ENCODE results near the gene SLC25A44. TPM values are rescaled to one million over a fixed set of nuclear protein-coding genes. Genes with fewer than 3 reads are reported as not detected.

Gene SLC25A44
- total and polyA plus RNA-seq, 2 donors = 8.8 to 10.7 TPM

GRCh38 chr1:156247460-156248322 lies 53.8 kb downstream of the SLC25A44 start, which contains the start of gene PAQR6:
TSS of gene PAQR6 (minus strand) at chr1:156248056. CDS start at chr1:156246731, 1,325 bp downstream.
- Histone ChIP-seq H3K9me3 (ENCODE audit: control insufficient read depth in 2 of 2, insufficient read depth in 1 of 2, low read length in 1 of 2) (no peaks in the 10 kb centered on the region), H3K27me3 (ENCODE audit: control insufficient read depth in 2 of 2, insufficient read depth in 1 of 2, low read length in 1 of 2) (peaks cover 5 to 25% of the 10 kb centered on the region in 2 donors), H3K36me3 (ENCODE audit: control insufficient read depth in 2 of 2, insufficient read depth in 2 of 2, low read length in 1 of 2) (peaks cover 42 to 43% of the 10 kb centered on the region in 2 donors), H3K4me1 (ENCODE audit: control insufficient read depth in 2 of 2, insufficient read depth in 2 of 2, low read length in 2 of 2) (peaks cover 6 to 31% of the 10 kb centered on the region in 2 donors), H3K27ac (ENCODE audit: low read depth in 1 of 2, low read length in 1 of 2) (no peak within 1 kb of the TSS), H3K4me3 (ENCODE audit: low read length in 2 of 2) (no peak within 1 kb of the TSS)
- DNase-seq (ENCODE audit: low read depth in 6 of 9, low spot score in 9 of 9) = no peak
- 91% methylated on average over 16 of the region's 16 CpGs for WGBS

DNA sequence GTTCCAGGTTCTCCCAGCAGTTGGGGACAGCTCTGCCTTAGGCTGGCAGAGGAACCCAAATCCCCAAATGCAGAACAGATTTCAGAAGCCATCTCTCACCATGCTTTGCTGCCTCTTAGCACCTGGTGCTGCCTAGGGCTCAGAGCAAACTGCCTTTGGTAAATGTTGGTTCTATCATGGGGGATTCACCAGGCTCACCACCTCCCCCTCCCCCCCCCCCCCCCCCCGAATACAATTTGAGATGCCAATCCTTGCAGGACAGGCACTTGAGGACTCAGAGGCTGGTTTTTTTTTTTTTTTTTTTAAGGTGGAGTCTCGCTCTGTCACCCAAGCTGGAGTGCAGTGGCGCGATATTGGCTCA lies 54.4 kb downstream of the SLC25A44 start:
- H3K36me3 ChIP-seq (ENCODE audit: control insufficient read depth in 2 of 2, insufficient read depth in 2 of 2, low read length in 1 of 2) = peaks cover 48 to 49% of the 10 kb centered on the region in 2 donors
- peaks cover 6 to 31% of the 10 kb centered on the region in 2 donors for H3K4me1 ChIP-seq (ENCODE audit: control insufficient read depth in 2 of 2, insufficient read depth in 2 of 2, low read length in 2 of 2)
- no peak overlapping the region for H3K27ac ChIP-seq (ENCODE audit: low read depth in 1 of 2, low read length in 1 of 2)

GRCh38 chr1:156249593-156249992 lies 55.7 kb downstream of the SLC25A44 start:
- Histone ChIP-seq H3K4me1 (ENCODE audit: control insufficient read depth in 2 of 2, insufficient read depth in 2 of 2, low read length in 2 of 2) (peaks cover 6 to 31% of the 10 kb centered on the region in 2 donors), H3K4me3 (ENCODE audit: low read length in 2 of 2) (no peak overlapping the region), H3K27ac (ENCODE audit: low read depth in 1 of 2, low read length in 1 of 2) (no peak overlapping the region), H3K27me3 (ENCODE audit: control insufficient read depth in 2 of 2, insufficient read depth in 1 of 2, low read length in 1 of 2) (peaks cover 5 to 23% of the 10 kb centered on the region in 2 donors), H3K9me3 (ENCODE audit: control insufficient read depth in 2 of 2, insufficient read depth in 1 of 2, low read length in 1 of 2) (no peaks in the 10 kb centered on the region), H3K36me3 (ENCODE audit: control insufficient read depth in 2 of 2, insufficient read depth in 2 of 2, low read length in 1 of 2) (peaks cover 57 to 60% of the 10 kb centered on the region in 2 donors)
- 95% methylated on average over 5 of the region's 5 CpGs for whole genome bisulfite sequencing
- DNase-seq (ENCODE audit: low read depth in 6 of 9, low spot score in 9 of 9) = no peak

More for the DNA sequence above, 54.4 kb downstream of the SLC25A44 start:
- DNase-seq (ENCODE audit: low read depth in 6 of 9, low spot score in 9 of 9) = no peak
- no peaks in the 10 kb centered on the region for H3K9me3 ChIP-seq (ENCODE audit: control insufficient read depth in 2 of 2, insufficient read depth in 1 of 2, low read length in 1 of 2)
- H3K27me3 ChIP-seq (ENCODE audit: control insufficient read depth in 2 of 2, insufficient read depth in 1 of 2, low read length in 1 of 2) = peaks cover 5 to 25% of the 10 kb centered on the region in 2 donors
- H3K4me3 ChIP-seq (ENCODE audit: low read length in 2 of 2) = no peak overlapping the region
- WGBS = 90% methylated on average over 4 of the region's 4 CpGs

DNA sequence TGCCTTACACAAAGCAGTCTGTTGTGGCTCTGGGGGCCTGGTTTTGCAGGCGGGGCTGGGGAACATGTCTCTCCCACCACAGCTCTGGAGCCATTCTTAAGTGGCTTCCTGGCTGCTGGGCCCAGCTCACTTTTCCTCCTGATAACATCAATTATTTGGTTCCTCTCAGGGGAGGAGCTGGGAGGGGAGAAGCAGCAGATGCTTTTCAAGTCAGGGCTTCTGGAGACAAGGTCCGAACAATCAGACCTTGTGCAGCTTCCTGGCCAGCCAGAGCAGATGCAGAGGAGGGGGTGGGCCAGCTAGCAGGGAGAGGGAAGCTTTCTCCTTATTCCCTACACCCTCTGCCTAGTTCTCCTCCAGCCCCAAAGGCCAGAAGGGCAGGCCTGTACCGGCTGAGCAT lies 57.6 kb downstream of the SLC25A44 start:
- WGBS = 34% methylated on average over 3 of the region's 3 CpGs
- peak in 1 of 9 donors; percentile 9 for DNase-seq (ENCODE audit: low read depth in 6 of 9, low spot score in 9 of 9)
- peaks cover 66 to 77% of the 10 kb centered on the region in 2 donors for H3K36me3 ChIP-seq (ENCODE audit: control insufficient read depth in 2 of 2, insufficient read depth in 2 of 2, low read length in 1 of 2)
- no peaks in the 10 kb centered on the region for H3K9me3 ChIP-seq (ENCODE audit: control insufficient read depth in 2 of 2, insufficient read depth in 1 of 2, low read length in 1 of 2)
- peaks cover 0 to 4% of the 10 kb centered on the region in 2 donors for H3K27me3 ChIP-seq (ENCODE audit: control insufficient read depth in 2 of 2, insufficient read depth in 1 of 2, low read length in 1 of 2)
- no peak overlapping the region for H3K4me3 ChIP-seq (ENCODE audit: low read length in 2 of 2)
- no peak overlapping the region for H3K27ac ChIP-seq (ENCODE audit: low read depth in 1 of 2, low read length in 1 of 2)
- peaks cover 0 to 15% of the 10 kb centered on the region in 2 donors for H3K4me1 ChIP-seq (ENCODE audit: control insufficient read depth in 2 of 2, insufficient read depth in 2 of 2, low read length in 2 of 2)

- Histone ChIP-seq H3K27me3 (ENCODE audit: control insufficient read depth in 2 of 2, insufficient read depth in 1 of 2, low read length in 1 of 2) (no peaks in the 10 kb centered on the region), H3K36me3 (ENCODE audit: control insufficient read depth in 2 of 2, insufficient read depth in 2 of 2, low read length in 1 of 2) (peaks cover 79 to 91% of the 10 kb centered on the region in 2 donors), H3K27ac (ENCODE audit: low read depth in 1 of 2, low read length in 1 of 2) (no peak overlapping the region), H3K9me3 (ENCODE audit: control insufficient read depth in 2 of 2, insufficient read depth in 1 of 2, low read length in 1 of 2) (no peaks in the 10 kb centered on the region), H3K4me3 (ENCODE audit: low read length in 2 of 2) (no peak overlapping the region), H3K4me1 (ENCODE audit: control insufficient read depth in 2 of 2, insufficient read depth in 2 of 2, low read length in 2 of 2) (peaks cover 0 to 21% of the 10 kb centered on the region in 2 donors)
- no peak for DNase-seq (ENCODE audit: low read depth in 6 of 9, low spot score in 9 of 9)
- WGBS = 98% methylated on average over 3 of the region's 3 CpGs
These were observed 59.7 kb downstream of the SLC25A44 start for GRCh38 chr1:156253634-156254033.

DNA sequence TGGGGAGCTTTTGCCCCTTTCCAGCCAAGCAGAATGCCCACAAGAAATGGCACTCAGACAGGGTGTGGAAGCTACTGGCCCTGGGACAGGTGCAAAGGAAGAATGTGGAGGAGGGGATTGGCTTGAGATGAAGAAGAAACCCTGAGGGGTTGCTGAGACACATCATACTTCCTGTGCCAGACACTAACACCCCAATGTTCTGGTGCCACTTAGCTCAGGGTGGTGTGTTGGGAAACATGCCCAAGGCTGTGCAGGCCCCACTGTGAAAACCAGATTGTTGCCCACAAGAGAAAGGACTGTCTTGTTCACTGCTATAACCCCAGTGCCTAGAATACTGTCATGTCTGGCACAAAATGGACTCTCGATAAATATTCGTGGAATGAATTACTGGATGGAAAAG lies 63.8 kb downstream of the SLC25A44 start:
- 89% methylated on average over 2 of the region's 2 CpGs for WGBS
- H3K27ac ChIP-seq (ENCODE audit: low read depth in 1 of 2, low read length in 1 of 2) = peak overlapping the region in 1 of 2 donors; percentile 7
- peaks cover 77 to 88% of the 10 kb centered on the region in 2 donors for H3K36me3 ChIP-seq (ENCODE audit: control insufficient read depth in 2 of 2, insufficient read depth in 2 of 2, low read length in 1 of 2)
- no peaks in the 10 kb centered on the region for H3K9me3 ChIP-seq (ENCODE audit: control insufficient read depth in 2 of 2, insufficient read depth in 1 of 2, low read length in 1 of 2)
- H3K4me3 ChIP-seq (ENCODE audit: low read length in 2 of 2) = no peak overlapping the region
- H3K4me1 ChIP-seq (ENCODE audit: control insufficient read depth in 2 of 2, insufficient read depth in 2 of 2, low read length in 2 of 2) = peaks cover 0 to 6% of the 10 kb centered on the region in 2 donors
- H3K27me3 ChIP-seq (ENCODE audit: control insufficient read depth in 2 of 2, insufficient read depth in 1 of 2, low read length in 1 of 2) = no peaks in the 10 kb centered on the region
- no peak for DNase-seq (ENCODE audit: low read depth in 6 of 9, low spot score in 9 of 9)

DNA sequence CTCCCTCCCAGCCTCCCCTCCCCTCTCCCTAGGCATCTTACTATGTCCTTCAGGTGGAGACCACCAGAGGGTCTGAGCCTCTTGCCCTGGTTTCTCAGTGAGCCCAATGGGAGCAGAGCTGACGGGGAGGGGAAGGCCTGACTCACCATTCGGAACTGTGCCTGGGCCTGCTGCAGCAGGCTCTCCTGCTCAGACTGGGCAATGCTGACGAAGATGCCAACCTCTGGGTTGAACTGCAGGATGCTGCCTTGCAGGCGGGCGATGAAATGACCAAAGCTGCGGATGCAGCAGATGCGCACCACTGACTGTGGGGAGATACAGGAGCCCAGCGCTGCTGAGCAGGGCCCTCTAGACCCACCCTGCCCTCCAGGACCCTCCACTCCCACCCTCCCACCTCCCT lies 65.0 kb downstream of the SLC25A44 start:
- Histone ChIP-seq H3K27me3 (ENCODE audit: control insufficient read depth in 2 of 2, insufficient read depth in 1 of 2, low read length in 1 of 2) (no peaks in the 10 kb centered on the region), H3K4me1 (ENCODE audit: control insufficient read depth in 2 of 2, insufficient read depth in 2 of 2, low read length in 2 of 2) (peaks cover 0 to 6% of the 10 kb centered on the region in 2 donors), H3K27ac (ENCODE audit: low read depth in 1 of 2, low read length in 1 of 2) (no peak overlapping the region), H3K9me3 (ENCODE audit: control insufficient read depth in 2 of 2, insufficient read depth in 1 of 2, low read length in 1 of 2) (no peaks in the 10 kb centered on the region), H3K4me3 (ENCODE audit: low read length in 2 of 2) (no peak overlapping the region), H3K36me3 (ENCODE audit: control insufficient read depth in 2 of 2, insufficient read depth in 2 of 2, low read length in 1 of 2) (peaks cover 77 to 88% of the 10 kb centered on the region in 2 donors)
- no peak for DNase-seq (ENCODE audit: low read depth in 6 of 9, low spot score in 9 of 9)
- WGBS = 98% methylated on average over 8 of the region's 8 CpGs

- H3K4me1 ChIP-seq (ENCODE audit: control insufficient read depth in 2 of 2, insufficient read depth in 2 of 2, low read length in 2 of 2) = peaks cover 0 to 6% of the 10 kb centered on the region in 2 donors
- H3K4me3 ChIP-seq (ENCODE audit: low read length in 2 of 2) = no peak overlapping the region
- peaks cover 82 to 86% of the 10 kb centered on the region in 2 donors for H3K36me3 ChIP-seq (ENCODE audit: control insufficient read depth in 2 of 2, insufficient read depth in 2 of 2, low read length in 1 of 2)
- H3K27me3 ChIP-seq (ENCODE audit: control insufficient read depth in 2 of 2, insufficient read depth in 1 of 2, low read length in 1 of 2) = no peaks in the 10 kb centered on the region
- DNase-seq (ENCODE audit: low read depth in 6 of 9, low spot score in 9 of 9) = no peak
- 96% methylated on average over 3 of the region's 3 CpGs for WGBS
- H3K27ac ChIP-seq (ENCODE audit: low read depth in 1 of 2, low read length in 1 of 2) = no peak overlapping the region
- no peaks in the 10 kb centered on the region for H3K9me3 ChIP-seq (ENCODE audit: control insufficient read depth in 2 of 2, insufficient read depth in 1 of 2, low read length in 1 of 2)
These were observed 65.9 kb downstream of the SLC25A44 start for GRCh38 chr1:156259805-156260204.

DNA sequence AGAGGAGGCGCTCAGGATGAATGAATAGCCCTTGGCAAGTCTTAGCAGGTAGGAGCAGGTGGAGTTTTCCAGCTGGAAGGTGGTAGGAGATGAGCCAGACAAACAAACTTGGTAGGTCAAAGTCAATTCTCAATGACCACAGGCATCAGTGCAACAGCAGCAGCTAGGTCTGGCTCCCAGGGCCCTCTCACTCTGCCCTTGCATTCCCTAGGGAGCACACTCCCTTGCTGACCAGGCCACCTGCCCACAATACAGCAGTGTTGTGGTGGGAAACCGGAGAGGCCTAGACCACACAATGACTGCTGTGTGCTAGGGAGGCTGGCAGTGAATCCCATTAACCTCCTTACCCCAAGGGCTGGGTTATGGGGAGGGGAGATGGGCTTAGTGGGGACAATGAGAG lies 67.0 kb downstream of the SLC25A44 start:
- Histone ChIP-seq H3K27me3 (ENCODE audit: control insufficient read depth in 2 of 2, insufficient read depth in 1 of 2, low read length in 1 of 2) (no peaks in the 10 kb centered on the region), H3K4me1 (ENCODE audit: control insufficient read depth in 2 of 2, insufficient read depth in 2 of 2, low read length in 2 of 2) (peaks cover 0 to 6% of the 10 kb centered on the region in 2 donors), H3K4me3 (ENCODE audit: low read length in 2 of 2) (no peak overlapping the region), H3K27ac (ENCODE audit: low read depth in 1 of 2, low read length in 1 of 2) (no peak overlapping the region), H3K9me3 (ENCODE audit: control insufficient read depth in 2 of 2, insufficient read depth in 1 of 2, low read length in 1 of 2) (peaks cover 0 to 4% of the 10 kb centered on the region in 2 donors), H3K36me3 (ENCODE audit: control insufficient read depth in 2 of 2, insufficient read depth in 2 of 2, low read length in 1 of 2) (peaks cover 87 to 90% of the 10 kb centered on the region in 2 donors)
- 94% methylated on average over 2 of the region's 2 CpGs for WGBS
- DNase-seq (ENCODE audit: low read depth in 6 of 9, low spot score in 9 of 9) = no peak
